Fibroblast of lung (primary cell): ENCODE measurements around the gene CLIC1. TPM values are rescaled to one million over a fixed set of nuclear protein-coding genes. Genes with fewer than 3 reads are reported as not detected.

Source experiments
- DNase-seq, 2 donors: peaks; one replicate each; pipeline versions ENCODE4 v3.0.0 to v3.0.0-alpha.2; 2010; ENCODE audit warnings: low read depth in 2 of 2
- H2AFZ ChIP-seq: 2 replicates; pipeline ENCODE4 v1.5.1; 2012; ENCODE audit warnings: low read length, control low read depth, inconsistent platforms
- H3K27ac ChIP-seq: 2 replicates; pipeline ENCODE4 v1.5.1; 2011; ENCODE audit warnings: low read length, control low read depth; ENCODE audit not compliant: insufficient read depth
- H3K27me3 ChIP-seq: 2 replicates; pipeline ENCODE4 v1.5.1; 2011; ENCODE audit warnings: mild to moderate bottlenecking, low read length; ENCODE audit not compliant: control insufficient read depth, insufficient read depth
- H3K36me3 ChIP-seq: 2 replicates; pipeline ENCODE4 v1.5.1; 2011; ENCODE audit warnings: low read length; ENCODE audit not compliant: control insufficient read depth, insufficient read depth
- H3K4me1 ChIP-seq: 2 replicates; pipeline ENCODE4 v1.5.1; 2011; ENCODE audit warnings: low read length; ENCODE audit not compliant: control insufficient read depth, insufficient read depth; ENCODE audit errors: extremely low read depth
- H3K4me2 ChIP-seq: 2 replicates; pipeline ENCODE4 v1.5.1; 2011; ENCODE audit warnings: low read length, control low read depth; ENCODE audit not compliant: insufficient read depth; ENCODE audit errors: extremely low read depth
- H3K4me3 ChIP-seq, 4 experiments: fragments of 200-600 bp in 1 of 4; sonication (generic) in 1 of 4; replicated peaks in 1 of 4; 2 replicates each; pipeline ENCODE4 v1.5.1; 2011 to 2016; ENCODE audit warnings: low read length in 4 of 4, low read depth in 3 of 4, mild to moderate bottlenecking in 3 of 4, control low read depth in 2 of 4, inconsistent platforms in 1 of 4, mixed read lengths in 1 of 4; ENCODE audit not compliant: insufficient read depth in 1 of 4; ENCODE audit errors: control extremely low read depth in 1 of 4
- H3K79me2 ChIP-seq: 2 replicates; pipeline ENCODE4 v1.5.1; 2012; ENCODE audit warnings: mild to moderate bottlenecking, low read length, inconsistent platforms; ENCODE audit not compliant: control insufficient read depth, insufficient read depth
- H3K9ac ChIP-seq: 2 replicates; pipeline ENCODE4 v1.5.1; 2011; ENCODE audit warnings: mild to moderate bottlenecking, low read length, control low read depth; ENCODE audit not compliant: insufficient read depth
- H3K9me3 ChIP-seq: 2 replicates; pipeline ENCODE4 v1.5.1; 2012; ENCODE audit warnings: low read depth, low read length; ENCODE audit not compliant: control insufficient read depth, insufficient read depth
- H4K20me1 ChIP-seq: 2 replicates; pipeline ENCODE4 v1.5.1; 2011; ENCODE audit warnings: low read length; ENCODE audit not compliant: control insufficient read depth, insufficient read depth; ENCODE audit errors: extremely low read depth
- CTCF ChIP-seq, 2 donors: IDR thresholded peaks in 1 of 2; conservative IDR thresholded peaks in 1 of 2; 1 replicate in 1 of 2; 2 replicates in 1 of 2; pipeline ENCODE4 v1.5.1; 2011 to 2012; ENCODE audit warnings: low read length in 2 of 2, control low read depth in 1 of 2, inconsistent platforms in 1 of 2, low read depth in 1 of 2, mild to moderate bottlenecking in 1 of 2
- EZH2 ChIP-seq: IDR thresholded peaks from 2 replicates; pipeline ENCODE4 v1.5.1; 2012; ENCODE audit warnings: low read length, control low read depth, mild to moderate bottlenecking; ENCODE audit errors: missing control alignments
- polyA plus RNA-seq, 2 donors: library from polyadenylated mRNA; depleted of rRNA in 1 of 2; stranded (reverse) in 1 of 2; unstranded in 1 of 2; fragments of >200 nt; gene quantifications; 2 replicates each; pipeline ENCODE4 v1.2.1, GENCODE V29; 2011 to 2012; ENCODE audit warnings: missing spikeins in 1 of 2
- total RNA-seq: library from RNA; depleted of rRNA; stranded (reverse); fragments of >200 nt; gene quantifications from 2 replicates; pipeline ENCODE4 v1.2.1, GENCODE V29; 2014

CLIC1 gene
- total and polyA plus RNA-seq, 2 donors (not counting 1 experiment from before 2014, with no cell fraction given) = 615 to 639 TPM

- no peaks in the 10 kb centered on the region for H3K27me3 ChIP-seq
- H3K9ac ChIP-seq = no peak overlapping the region
- no peaks in the 10 kb centered on the region for H3K9me3 ChIP-seq
- H3K4me1 ChIP-seq = peaks cover 20% of the 10 kb centered on the region
- H2AFZ ChIP-seq = no peak overlapping the region
- H3K4me2 ChIP-seq = no peak overlapping the region
- peaks cover 2% of the 10 kb centered on the region for H3K36me3 ChIP-seq
- TF ChIP-seq EZH2 = no peak
- no peak for TF ChIP-seq CTCF (conservative IDR thresholded peaks at IDR 0.05 in 1 of 2, IDR thresholded peaks at IDR 0.05 in 1 of 2; ENCODE audit: low read depth in 1 of 2, low read length in 2 of 2)
- no peak for DNase-seq
- peaks cover 9% of the 10 kb centered on the region for H3K79me2 ChIP-seq
- H3K4me3 ChIP-seq = no peak overlapping the region
- H3K27ac ChIP-seq = no peak overlapping the region
- no peaks in the 10 kb centered on the region for H4K20me1 ChIP-seq
Observed at GRCh38 chr6:31741815-31742214, 5.5 kb upstream of the CLIC1 start.

- DNase-seq = no peak
- H3K4me3 ChIP-seq = peak overlapping the region; percentile 79 to 91 (median 87)
- H3K27ac ChIP-seq = peak overlapping the region; percentile 79
- H3K36me3 ChIP-seq = peaks cover 2% of the 10 kb centered on the region
- H3K4me2 ChIP-seq = peak overlapping the region; percentile 86
- no peaks in the 10 kb centered on the region for H3K27me3 ChIP-seq
- H3K4me1 ChIP-seq = peaks cover 22% of the 10 kb centered on the region
- TF ChIP-seq EZH2 (no peak), CTCF (conservative IDR thresholded peaks at IDR 0.05 in 1 of 2, IDR thresholded peaks at IDR 0.05 in 1 of 2; ENCODE audit: low read depth in 1 of 2, low read length in 2 of 2) (no peak)
- no peaks in the 10 kb centered on the region for H4K20me1 ChIP-seq
- no peaks in the 10 kb centered on the region for H3K9me3 ChIP-seq
- H2AFZ ChIP-seq = peak overlapping the region; percentile 81
- H3K79me2 ChIP-seq = peaks cover 21% of the 10 kb centered on the region
- peak overlapping the region; percentile 73 for H3K9ac ChIP-seq
Observed at GRCh38 chr6:31740397-31741223, 4.3 kb upstream of the CLIC1 start.

- DNase-seq = peak; percentile 98 to 99
- TF ChIP-seq CTCF (conservative IDR thresholded peaks at IDR 0.05 in 1 of 2, IDR thresholded peaks at IDR 0.05 in 1 of 2; ENCODE audit: low read depth in 1 of 2, low read length in 2 of 2) (no peak), EZH2 (no peak)
- H3K36me3 ChIP-seq = peaks cover 2% of the 10 kb centered on the region
Observed at GRCh38 chr6:31739639-31740396, 3.5 kb upstream of the CLIC1 start, which contains the start of gene MSH5. Gene MSH5 (plus strand): TSS chr6:31740005. CDS start chr6:31740467, 462 bp downstream.

More at GRCh38 chr6:31739639-31740396, 3.5 kb upstream of the CLIC1 start, which contains the start of gene MSH5:
- H3K9ac ChIP-seq = peak within 1 kb of the TSS; percentile 73
- peaks cover 29% of the 10 kb centered on the region for H3K79me2 ChIP-seq
- no peaks in the 10 kb centered on the region for H3K9me3 ChIP-seq
- peak within 1 kb of the TSS; percentile 79 for H3K27ac ChIP-seq
- peaks cover 22% of the 10 kb centered on the region for H3K4me1 ChIP-seq
- H3K4me2 ChIP-seq = peak within 1 kb of the TSS; percentile 86
- H3K27me3 ChIP-seq = no peaks in the 10 kb centered on the region
- H4K20me1 ChIP-seq = no peaks in the 10 kb centered on the region
- peak within 1 kb of the TSS; percentile 81 for H2AFZ ChIP-seq
- peak within 1 kb of the TSS; percentile 79 to 91 (median 87) for H3K4me3 ChIP-seq
